NB4 (cell line): ENCODE measurements around the gene MAP3K21.

Experiments used
- CTCF ChIP-seq: IDR thresholded peaks from one replicate; pipeline ENCODE4 v1.5.1; 2012; ENCODE audit warnings: low read depth, low read length
- MYC ChIP-seq: IDR thresholded peaks from 2 replicates; pipeline ENCODE4 v1.6.1; 2011; ENCODE audit warnings: low read depth, low read length
- POLR2A ChIP-seq: IDR thresholded peaks from 2 replicates; pipeline ENCODE4 v1.6.1; 2011; ENCODE audit warnings: mild to moderate bottlenecking; ENCODE audit not compliant: insufficient read length; ENCODE audit errors: extremely low read depth

DNA sequence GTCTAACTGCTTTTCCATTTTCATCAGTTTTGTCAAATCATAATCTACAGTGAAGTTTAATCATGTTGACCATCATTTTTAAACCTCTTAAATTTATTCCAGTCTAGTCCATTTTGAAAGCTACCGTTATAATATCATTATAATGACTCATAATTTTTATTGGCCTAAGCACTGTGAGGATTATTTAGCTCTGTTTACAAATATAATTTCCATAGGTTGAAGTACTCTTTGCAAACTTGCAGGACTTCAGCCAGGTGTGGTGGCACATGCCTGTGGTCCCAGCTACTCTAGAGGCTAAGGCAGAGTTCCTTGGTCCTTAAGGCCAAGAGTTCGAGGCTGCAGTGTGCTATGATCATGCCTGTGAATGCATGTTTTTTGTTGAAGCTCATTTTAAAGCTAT is 54.3 kb downstream of the MAP3K21 start:
- TF ChIP-seq POLR2A (no peak), MYC (no peak), CTCF (no peak)
